CD4-positive, alpha-beta T cell treated with Interleukin-15 for 4 hours (primary cell): ENCODE results near the gene NDUFA8.
"Not testable (repeated sequence)": the region's sequence is repeated elsewhere in the genome, so short reads cannot be mapped to it uniquely, and the experiment has no call there.

Experiments
- DNase-seq: peaks from one replicate; pipeline ENCODE4 v3.0.0-alpha.2; 2020; ENCODE audit warnings: low spot score

NDUFA8 gene

DNA sequence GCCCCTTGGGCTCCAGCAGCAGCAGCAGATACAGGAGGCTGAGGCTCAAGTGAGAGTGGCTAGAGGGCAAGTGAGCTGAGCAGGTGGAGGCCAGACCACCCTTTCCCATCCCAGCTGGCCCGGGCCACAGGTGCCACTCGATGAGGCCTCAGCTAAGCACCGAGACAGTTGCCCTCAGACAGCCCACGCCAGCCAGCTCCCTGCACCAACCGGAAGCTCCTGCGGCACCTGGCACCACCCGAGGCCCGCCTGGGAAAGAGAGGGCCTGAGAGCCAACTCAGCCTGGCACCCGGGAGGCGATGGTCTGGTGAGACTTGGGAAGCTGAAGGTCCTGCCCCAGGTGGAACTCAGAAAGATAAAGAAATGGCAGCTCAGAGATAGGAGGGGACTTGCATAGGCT lies 38.2 kb downstream of the NDUFA8 start:
- DNase-seq = no peak

DNA sequence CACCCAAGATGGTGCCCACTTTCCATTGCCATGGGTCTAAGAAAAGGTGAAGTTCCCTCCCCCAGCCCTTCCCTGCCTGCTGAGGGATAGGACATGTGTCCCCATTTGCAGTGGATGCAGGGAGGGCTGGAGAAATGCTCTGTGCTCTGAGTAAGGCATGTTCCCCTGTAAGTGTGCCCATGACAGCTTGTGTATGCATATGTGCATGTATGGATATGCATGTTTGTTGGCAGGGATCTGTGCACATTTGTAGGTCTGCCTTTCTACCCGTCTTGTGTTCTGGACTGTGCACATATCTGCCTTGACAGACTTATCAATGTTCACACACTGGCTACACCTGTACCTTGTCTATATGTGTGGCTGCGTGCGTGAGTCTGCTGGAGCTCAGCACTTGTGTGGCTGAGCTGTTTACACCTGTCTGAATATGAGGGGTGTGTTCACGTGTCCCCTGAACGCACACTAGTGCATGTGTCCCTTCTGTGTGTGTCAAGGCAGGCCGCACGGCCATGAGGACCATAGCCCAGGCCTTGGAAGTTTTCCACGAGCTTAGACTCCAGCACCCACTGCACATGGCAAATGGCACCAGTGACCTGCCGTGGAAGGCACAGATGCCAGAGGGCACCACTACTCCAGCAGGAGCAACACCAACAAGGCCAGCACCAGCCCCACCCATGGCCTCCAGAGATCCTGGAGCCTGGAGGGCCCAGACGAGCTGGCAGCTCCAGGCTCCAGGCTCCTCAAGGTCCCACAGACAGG lies 39.1 kb downstream of the NDUFA8 start:
- no peak for DNase-seq

DNA sequence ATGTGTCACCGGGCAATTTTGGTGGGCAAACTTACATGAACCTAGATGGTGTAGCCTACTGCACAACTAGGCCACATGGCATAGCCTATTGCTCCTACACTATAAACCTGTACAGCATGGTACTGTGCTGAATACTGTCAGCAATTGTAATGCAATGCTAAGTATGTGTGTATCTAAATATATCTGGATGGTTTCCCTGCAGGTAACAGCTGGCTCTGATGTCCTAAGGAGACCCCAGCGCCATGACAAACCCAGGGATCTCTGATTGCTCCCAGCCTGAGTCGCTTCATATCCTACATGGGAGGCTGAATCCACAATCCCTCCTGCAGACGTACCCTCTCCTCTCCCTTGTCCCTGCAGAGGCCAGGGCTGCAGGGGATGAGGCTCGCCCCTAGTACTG lies 39.9 kb downstream of the NDUFA8 start:
- DNase-seq = no peak

DNA sequence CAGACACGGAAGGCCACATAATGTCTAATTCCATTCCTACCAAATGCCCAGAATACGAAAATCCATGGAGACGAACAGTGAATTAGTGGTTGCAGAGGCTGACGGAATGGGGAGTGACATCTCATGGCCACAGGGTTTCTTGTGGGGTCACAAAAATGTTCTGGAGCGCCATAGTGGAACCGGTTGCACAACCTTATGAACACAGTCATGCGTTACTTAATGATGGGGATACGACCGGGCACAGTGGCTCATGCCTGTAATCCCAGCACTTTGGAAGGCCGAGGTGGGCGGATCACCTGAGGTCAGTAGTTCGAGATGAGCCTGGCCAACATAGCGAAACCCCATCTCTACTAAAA lies 40.4 kb downstream of the NDUFA8 start:
- DNase-seq = no peak

DNA sequence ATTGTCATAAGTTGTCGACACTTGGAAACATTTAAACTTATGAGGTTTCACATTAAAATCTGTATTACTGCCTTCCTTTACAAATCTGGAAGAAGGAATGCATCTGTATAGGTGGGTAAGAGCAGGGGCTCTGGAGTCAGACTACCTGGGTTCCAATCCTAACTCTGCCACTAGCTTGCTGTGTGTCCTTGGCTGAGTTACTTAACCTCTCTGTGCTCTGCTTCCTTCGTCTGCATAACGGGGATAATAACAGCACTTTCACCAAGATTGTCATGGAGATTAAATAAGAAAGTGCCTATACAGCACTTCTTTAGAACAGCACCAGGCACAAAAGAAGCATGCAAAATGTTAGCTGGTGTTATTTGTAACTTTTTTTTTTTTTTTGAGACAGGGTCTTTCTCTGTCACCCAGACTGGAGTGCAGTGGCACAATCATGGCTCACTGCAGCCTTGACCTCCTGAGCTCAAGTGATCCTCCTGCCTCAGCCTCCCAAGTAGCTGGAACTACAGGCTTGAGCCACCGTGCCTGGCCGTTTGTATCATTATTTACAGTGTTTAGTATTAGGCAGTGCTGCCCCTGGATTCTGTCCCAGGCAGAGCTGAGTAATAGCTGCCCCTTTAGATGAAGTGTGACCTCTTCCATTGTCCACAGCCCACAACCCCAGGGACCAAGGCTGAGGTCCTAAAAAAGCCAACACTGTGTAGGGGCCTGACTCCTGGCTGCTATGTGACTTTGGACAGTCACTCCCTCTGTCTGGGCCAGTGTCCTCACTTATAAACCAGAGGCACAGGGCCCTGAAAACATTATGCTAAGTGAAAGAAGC lies 41.0 kb downstream of the NDUFA8 start:
- DNase-seq = no peak

DNA sequence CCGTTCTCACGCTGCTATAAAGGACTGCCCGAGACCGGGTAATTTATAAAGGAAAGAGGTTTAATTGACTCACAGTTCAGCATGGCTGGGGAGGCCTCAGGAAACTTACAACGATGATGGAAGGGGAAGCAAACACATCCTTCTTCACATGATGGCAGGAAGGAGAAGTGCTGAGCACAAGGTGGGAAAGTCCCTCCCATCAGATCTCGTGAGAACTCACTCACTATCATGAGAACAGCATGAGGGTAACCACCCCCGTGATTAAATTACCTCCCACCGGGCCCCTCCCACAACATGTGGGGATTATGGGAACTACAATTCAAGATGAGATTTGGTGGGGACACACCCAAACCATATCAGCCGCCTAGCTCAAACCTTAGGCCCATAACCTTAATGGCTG lies 42.3 kb downstream of the NDUFA8 start:
- DNase-seq = not testable (repeated sequence)

DNA sequence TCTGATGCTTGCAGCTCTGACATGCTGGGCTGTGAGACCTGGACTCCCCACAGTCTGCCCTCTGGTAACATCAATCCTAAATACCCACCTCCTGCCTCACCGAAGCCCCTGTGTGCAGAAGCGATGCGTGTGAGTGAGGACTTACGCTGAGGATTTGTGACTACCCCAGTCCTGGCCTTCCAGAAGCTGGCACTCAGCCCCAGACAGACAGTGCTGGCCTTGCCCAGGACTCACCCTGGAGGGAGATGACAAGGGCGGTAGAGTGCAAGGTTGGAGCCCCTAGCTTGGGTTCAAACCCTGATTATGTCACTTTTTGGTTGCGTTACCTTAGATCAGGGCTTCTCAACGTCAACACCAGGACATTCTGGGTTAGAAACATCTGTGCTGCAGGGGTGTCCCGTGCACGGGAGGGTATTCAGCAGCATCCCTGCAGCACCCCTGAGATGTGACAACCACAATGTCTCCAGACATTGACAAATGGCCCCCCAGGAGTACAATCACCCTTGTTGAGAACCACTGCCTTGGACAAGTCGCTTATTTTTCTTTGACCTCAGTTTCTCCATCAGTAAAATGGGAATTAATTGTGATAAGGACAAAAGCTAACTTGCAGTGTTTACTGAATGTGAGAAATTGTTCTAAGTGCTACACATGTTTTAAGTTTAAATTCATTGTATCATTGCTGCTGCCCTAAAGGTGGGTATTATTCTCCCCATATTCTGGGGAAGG lies 43.0 kb downstream of the NDUFA8 start:
- DNase-seq = no peak

DNA sequence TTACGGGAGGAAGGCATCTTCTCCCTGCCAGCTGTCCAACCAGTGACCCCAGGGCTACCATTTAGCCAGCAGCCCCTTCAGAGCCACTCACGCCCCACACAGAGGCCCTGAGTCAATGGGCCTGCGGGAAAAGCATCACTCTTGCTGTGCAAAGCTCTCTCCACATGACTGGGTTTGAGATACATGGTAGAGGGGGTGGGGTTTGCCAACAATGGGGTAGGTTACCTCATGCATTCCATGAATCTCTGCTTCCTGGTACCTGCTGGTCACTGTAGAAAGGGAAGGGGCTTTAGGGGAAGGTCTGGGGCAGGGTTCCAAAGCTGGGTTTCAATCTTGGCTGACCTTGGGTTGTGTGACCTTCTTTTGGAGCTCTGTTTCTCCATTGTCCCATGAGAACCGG lies 43.5 kb downstream of the NDUFA8 start:
- DNase-seq = no peak

DNA sequence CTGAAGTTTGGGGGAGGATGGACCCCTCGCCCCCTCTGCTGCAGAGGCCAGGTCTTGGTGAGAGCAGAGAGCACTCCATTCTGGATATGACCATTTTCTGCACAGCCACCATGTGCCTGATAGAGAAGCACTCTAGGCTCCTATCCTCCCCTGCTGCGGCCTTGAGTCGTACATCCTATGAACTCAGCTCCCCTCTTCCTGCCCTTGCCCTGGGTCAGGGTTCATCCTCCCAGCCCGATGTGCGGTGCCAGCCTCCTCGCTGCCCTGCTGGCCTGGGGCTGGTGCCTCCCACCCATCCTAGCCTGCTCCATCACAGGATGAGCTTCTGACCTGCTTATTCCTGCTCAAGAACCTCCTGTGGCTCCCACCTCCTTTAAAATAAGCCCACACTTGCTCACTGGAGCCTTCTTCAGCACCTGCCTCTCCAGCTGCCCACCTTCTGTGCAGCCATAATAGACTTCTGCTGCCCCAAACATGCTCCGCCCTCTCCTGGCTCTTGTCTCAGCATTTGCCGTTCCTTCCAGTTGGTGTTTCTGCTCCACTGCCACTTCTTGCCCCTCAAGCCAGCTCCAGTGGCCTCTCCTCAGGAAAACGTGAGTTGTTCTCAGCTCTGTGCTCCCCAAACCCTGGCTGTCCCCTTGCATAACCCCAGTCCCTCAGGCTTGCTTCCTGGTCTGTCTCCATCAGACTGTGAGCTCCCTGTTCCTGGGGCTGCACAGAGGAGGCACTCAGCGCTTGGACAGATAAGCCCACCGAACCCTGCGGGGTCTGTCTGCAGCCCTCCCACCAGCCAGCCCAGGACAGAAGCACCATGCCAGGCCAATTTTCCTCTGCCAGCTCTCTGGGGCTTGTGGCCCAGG lies 44.2 kb downstream of the NDUFA8 start:
- no peak for DNase-seq

DNA sequence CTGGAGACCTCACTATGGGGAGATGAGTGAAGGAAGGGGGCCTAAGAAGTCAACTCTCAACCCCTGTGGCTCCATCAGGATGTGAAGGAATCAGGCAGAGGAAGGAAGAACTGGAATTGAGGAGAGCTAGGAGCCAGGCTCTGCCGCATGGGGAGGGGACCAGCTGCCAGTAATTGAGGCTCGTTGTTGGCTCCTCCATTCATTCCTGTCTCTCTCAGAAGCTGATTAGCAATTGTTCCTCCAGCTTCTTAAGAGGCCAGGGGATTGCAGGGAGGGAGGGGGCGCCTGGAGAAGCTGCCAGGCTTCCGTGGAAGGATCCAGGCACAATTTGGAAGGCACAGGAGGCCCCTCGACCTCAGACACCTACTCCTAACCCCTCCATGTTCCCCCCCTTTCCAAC lies 46.0 kb downstream of the NDUFA8 start:
- DNase-seq = no peak

DNA sequence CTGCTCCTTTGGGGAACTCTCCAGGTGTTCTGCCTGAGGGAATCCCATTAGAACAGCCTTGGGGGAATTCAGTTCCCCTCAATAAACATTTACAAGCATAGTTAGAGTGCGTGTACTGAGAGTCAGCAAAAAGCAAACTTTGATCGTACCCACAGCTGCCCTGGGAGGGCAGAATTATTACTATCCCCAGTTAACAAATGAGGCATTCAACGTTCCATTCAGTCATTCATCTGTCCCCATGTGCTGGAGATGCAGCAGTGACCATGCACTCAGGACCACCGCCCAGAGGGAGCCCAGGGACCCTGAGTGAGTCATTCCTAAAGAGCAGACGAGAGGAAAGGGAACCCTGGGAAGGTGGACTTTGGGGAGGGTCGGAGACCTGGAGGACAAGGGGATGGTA lies 47.3 kb downstream of the NDUFA8 start:
- DNase-seq = no peak

DNA sequence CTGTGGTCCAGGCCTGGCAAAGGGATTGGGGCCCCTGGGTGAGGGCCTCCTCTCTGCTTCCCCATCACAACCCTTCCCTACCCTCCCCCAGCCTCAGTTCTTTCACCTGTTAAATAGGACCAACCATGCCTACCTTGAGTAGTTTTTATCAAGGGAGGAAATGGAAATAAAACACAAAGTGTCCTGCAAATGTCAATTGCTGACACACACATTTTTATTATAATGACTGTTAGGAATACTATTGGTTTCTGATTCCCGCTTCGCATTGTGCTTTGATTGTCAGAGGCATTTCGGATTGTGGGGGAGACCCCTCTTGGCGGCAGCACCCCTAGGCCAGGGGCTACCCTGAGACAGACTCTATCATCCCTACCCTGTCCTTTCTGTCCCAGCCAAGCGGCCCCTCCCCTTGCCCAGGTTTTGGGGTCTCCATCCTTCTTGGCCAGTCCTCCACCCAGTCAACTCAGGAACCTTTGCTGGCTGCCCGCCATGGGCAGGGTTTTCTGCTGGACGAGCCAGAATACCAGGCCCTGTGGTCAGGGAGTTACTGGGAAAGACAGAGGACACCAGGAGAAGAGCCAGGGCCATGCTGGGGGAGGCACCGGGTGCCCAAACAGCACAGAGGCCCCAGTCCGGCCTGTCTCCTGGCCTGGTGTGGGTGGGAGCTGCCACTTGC lies 48.0 kb downstream of the NDUFA8 start:
- DNase-seq = no peak

DNA sequence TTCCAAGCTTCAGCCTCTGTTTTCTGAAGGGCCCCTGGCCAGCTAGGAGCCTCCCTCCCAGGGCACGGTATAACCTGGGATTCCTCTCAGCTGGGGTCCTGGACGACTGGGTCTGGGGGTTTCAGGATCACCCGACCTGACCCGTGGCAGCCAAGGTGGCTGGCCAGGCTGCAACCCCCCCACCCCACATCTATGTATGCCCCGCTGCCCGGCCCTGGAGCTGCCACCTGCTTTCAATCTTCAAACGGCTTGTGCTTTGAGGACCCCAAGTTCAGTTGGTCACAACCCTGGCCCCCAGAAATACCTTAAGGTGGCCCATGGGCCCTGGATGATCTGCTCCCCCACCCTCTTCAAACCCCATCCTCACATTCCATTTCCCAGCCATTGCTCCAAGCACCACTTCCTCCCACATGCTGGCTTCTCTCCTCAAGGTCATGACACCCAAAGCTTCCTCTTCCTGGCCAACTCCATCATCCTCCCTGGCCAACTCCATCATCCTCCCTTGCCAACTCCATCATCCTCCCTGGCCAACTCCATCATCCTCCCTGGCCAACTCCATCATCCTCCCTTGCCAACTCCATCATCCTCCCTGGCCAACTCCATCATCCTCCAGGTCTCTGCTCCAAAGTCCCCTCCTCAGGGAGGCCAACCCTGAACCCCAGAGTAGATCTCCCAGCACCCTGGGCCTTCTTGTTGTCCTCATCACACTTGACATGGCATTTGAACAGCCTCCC lies 49.3 kb downstream of the NDUFA8 start:
- no peak for DNase-seq

DNA sequence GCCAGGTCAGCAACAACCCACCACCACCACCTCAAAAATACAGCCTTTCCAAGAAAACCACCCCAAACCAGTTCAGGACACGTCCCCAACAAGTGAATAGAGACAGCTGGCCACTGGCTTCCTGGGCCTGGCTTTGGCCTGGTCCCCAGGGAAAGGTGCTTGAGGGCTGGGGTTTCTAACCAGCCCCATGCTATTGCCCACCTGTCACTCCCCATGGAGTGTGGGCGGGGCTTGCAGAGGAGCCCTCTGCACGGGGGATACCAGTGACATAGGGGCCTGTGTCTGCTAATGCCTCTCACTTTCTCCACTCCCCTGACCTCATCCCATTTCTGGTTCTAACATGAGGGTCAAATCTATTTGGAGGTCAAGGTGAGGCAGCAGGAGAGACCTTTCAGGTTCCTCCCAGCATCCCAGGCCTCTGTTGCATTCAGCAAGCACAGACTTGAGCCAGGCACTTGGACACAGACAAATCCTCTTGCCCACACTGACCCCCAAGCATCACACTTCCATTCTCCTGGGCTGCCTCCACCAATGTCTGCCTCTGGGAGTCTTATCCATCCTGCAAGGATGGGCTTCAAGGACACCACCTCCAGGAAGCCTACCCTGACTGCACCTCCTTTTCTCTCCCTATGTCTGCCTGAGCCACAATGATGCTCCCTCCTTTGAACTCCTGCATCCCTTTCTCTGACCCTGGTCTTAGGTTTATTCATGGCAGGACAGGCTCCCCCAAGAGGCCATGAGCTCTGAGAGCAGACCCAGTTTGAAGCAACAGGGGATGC lies 50.4 kb downstream of the NDUFA8 start:
- DNase-seq = no peak

DNA sequence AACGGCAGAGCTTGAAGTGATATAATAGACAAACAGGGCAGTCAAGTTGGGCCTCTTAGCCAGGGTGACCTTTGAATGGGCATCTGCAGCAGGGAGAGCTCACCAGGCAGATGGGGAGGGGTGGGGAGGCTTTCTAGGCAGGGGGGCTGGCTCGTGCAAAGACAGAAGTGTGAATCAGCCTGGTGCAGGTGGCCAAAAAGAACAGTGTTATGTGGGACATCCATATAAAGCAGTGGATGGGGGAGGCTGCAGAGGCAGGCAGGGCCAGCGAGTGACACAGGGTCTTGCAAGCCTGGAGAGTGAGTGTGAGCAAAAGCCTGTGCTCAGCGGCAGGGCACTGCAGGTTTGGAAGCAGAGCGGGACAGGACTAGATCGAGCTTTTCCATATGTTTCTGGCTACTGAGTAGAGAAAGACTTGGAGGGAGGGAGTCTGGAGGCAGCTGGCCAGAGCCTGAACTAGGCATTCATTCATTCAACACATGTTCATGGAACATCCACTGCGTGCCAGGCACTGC lies 52.2 kb downstream of the NDUFA8 start:
- DNase-seq = no peak

DNA sequence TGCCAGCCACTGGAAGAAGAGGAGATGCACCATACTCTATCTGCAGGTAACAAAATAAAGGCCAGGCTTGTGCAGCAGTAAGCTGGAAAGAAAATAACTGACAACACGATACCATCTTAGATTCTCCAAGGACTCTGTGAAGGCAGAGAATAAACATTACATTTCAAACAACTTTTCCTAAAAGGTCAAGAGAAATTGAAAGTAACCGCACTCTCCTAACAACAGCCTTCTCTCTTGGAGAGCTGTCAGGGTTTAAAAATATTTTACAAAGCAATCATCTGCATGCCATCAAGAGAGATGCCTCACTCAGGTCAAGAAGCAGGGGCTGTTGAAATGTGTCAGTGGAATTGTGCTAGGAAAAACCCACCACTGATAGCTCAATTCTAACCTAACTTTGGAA lies 53.0 kb downstream of the NDUFA8 start:
- no peak for DNase-seq

DNA sequence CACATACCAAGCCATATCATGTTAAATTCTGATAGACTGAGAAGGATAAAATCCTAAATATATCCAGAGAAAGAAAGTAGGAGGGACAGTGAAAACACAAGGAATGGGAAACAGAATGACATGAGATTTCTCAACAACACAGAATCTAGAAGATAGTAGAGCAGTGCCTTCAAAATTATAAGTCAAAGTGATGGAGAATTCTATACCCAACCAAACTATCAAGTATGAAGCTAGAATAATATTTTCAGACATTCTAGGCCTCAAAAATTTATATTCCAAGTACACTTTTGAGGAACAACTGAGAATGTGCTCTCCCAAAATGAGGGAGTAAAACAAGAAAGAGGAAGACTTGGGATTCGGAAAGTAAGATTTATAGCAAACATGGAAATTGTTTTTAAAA lies 55.6 kb downstream of the NDUFA8 start:
- DNase-seq = no peak

DNA sequence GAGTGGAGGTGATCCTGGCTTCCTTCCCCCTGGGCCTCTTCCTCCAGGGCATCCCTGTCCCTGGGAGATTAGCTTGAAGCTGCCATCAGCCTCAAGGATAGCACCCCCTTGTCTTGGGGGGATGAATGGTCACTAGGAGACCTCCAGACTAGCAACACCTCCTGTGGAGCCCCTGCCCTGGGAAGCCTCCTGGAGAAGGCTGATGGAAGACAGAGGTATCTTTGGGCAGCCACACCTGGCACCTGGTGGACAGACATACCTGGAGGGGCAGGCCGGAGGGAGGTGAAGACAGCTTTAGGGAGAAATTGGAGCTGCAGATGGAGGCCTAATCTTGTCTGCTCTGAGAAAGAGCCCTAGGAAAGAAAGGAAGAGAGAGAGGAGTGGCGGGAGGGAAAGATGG lies 57.4 kb downstream of the NDUFA8 start:
- no peak for DNase-seq

DNA sequence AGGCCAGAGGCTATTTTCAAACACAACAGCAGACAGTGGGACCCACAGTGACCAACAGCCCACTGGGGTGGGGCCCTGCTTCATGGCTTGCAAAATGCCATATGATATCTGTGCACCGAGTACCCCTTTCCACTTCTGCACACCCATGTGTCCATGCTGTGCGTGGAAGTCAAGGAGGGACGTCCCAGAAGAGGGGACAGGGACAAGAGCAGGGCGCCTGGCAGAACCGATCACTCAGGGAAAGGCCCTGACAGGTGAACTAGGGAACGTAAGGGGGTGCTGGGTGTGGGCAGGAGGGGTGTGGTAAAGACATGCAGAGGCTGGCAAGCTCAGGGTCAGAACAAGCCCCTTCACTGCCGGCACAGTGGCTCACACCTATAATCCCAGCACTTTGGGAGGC lies 58.8 kb downstream of the NDUFA8 start:
- no peak for DNase-seq
